Neural cell (in vitro differentiated cells): ENCODE measurements around the gene RTN4R.

Experiments
- CTCF ChIP-seq: fragments of 450-650 bp; IDR thresholded peaks from 2 replicates; pipeline ENCODE4 v1.5.1; 2014; ENCODE audit warnings: antibody characterized with exemption, mild to moderate bottlenecking, moderate library complexity; ENCODE audit not compliant: poor library complexity, severe bottlenecking
- EP300 ChIP-seq: fragments of 450-650 bp; conservative IDR thresholded peaks from 2 replicates; pipeline ENCODE4 v1.6.1; 2014; ENCODE audit warnings: antibody characterized with exemption, mild to moderate bottlenecking, moderate library complexity; ENCODE audit not compliant: poor library complexity, severe bottlenecking
- EZH2 ChIP-seq: fragments of 200-600, 300-800 bp; shearing (Covaris generic), sonication (generic); IDR thresholded peaks from 2 replicates; pipeline ENCODE4 v1.6.1; 2014; ENCODE audit warnings: antibody characterized with exemption, low read length, borderline replicate concordance, mild to moderate bottlenecking; ENCODE audit not compliant: insufficient read depth, poor library complexity, severe bottlenecking
- MXI1 ChIP-seq: fragments of 450-650 bp; conservative IDR thresholded peaks from 2 replicates; pipeline ENCODE4 v1.6.1; 2014; ENCODE audit warnings: antibody characterized with exemption, mild to moderate bottlenecking; ENCODE audit not compliant: poor library complexity, severe bottlenecking
- RAD21 ChIP-seq: fragments of 450-650 bp; conservative IDR thresholded peaks from 2 replicates; pipeline ENCODE4 v1.6.1; 2014; ENCODE audit warnings: antibody characterized with exemption, mild to moderate bottlenecking, moderate library complexity

GRCh38 chr22:20211409-20211996 is 56.6 kb downstream of the RTN4R start:
- TF ChIP-seq CTCF (no peak), EZH2 (no peak), MXI1 (no peak), EP300 (no peak), RAD21 (no peak)
